Renal cortical epithelial cell (primary cell): Measurements from ENCODE around the gene APLNR. TPM values are rescaled to one million over a fixed set of nuclear protein-coding genes. Genes with fewer than 3 reads are reported as not detected.

ENCODE experiments used
- DNase-seq: peaks from one replicate; pipeline ENCODE4 v3.0.0-alpha.2; 2011; ENCODE audit warnings: low read depth
- total RNA-seq: library from RNA; depleted of rRNA; stranded (reverse); fragments of >200 nt; gene quantifications from 2 replicates; pipeline ENCODE4 v1.2.3, GENCODE V29; 2014

Gene APLNR
- total RNA-seq, 1 donor from 2014 or later, result not detected

DNA sequence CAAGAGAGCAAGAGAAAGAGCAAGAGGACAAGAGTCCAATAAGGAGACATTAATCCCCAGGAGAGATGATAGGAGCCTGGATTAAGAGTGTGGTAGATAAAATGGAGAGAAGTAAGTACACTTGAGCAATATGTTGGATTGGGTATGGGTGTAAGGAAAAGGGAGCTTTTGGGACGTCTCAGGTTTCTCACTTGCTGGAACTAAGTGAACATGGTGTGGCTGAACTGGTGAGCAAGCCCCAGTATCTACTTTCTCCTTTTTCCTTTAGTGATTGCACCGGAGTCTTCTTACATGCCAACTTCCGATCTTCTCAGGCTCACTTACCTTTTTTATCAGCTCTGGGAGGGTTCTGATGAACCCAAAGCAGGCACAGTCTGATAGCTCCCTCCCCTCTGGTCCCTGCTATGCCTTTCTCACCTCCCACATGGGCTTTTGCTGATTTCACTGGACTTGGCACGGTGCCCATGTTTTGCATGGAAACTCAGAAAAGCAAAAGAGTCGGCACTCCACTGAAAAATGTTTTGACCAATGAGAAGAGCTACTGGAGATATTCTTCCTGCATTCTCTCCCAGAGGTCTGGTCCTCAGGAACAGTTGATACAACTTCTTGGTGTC is 14.5 kb upstream of the APLNR start:
- DNase-seq, result peak; percentile 27

DNA sequence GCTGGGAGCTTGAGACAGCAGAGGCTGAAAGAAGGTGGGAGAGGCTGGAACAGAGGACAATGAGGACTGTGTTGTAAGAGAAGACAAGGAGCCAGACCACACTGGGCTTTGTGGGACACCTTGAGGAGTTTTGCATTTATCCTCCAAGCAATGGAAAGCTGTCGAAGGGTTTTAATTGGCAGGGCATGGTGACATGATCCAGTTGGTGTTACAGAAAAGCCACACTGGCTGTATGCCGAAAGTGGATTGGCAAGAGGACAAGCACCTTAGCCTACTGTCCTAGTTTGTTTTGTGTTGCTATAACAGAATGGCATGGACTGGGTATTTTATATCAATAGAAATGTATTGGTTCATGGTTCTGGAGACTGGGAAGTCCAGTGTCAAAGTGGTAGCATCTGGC is 14.0 kb upstream of the APLNR start:
- DNase-seq, result no peak

DNA sequence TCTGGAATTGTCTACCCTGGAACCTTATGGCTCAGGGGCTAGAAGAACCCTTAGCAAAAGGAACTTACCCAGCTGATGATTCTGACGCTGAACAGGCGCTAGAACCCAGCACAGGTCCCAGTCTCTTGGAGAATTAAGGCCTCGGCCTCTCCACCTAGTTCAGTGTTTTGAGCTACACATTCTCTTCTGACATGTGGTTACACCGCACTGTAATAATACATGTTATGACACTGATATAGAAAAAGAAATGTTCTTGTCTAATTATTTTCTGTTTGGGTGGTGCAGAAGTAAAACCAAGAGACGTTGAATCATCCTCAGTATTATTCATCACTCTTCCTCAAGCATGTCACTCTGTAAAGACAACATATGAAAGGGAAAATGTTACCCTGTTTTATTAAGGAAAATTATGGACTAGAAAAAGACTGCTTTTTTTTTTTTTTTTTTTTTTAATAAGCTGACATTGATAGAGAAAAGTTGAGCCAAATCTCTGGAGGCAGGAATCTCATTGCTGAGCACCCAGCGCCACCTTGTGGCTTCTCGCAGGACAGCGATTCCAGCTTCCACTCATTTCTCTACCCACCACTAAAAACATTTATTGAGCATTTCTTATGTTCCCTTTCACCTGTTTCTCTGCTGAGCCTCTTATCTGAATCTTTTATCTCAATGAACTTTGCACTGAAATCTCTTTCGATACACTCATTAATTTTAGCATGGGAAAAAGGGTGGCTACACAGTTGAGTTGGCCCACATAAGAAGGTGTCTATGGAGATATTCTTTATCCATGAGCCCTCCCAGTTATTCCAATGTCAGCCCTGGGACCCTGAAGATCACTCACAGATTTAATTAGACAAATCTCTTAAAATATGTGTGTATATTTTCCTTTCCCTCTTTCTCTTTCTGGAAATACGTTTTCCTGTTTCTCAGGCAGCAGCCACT is 12.6 kb upstream of the APLNR start:
- peak; percentile 36 for DNase-seq

DNA sequence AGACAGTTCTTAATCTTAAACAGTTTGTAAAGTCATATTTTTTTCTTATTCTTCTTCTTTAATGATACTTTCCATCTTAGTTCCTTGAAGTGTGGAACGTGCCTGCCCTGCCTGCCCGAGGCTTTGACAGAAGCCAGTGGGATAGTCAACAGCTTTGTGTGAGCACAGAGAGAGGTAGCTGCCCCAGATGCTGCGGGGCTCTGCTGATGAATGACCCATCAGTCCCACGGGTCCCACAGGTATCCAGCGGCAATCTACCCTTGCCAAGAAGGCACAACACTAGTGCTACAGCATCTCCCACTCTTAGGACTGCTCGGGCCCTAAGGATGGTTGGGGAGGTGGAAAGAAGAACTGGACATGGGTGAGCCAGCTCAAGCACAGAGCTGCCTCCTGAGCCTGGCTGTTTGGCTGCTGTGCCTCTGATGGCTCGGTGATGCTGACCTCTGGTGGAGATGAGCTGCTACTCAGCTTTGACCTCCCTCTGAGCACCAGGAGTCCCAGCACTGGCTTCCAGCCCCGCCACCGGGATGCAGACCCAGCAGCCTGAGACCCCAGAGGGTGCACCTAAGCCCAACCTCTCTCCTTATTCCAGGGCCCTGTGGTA is 11.8 kb upstream of the APLNR start:
- DNase-seq, result peak; percentile 26

DNA sequence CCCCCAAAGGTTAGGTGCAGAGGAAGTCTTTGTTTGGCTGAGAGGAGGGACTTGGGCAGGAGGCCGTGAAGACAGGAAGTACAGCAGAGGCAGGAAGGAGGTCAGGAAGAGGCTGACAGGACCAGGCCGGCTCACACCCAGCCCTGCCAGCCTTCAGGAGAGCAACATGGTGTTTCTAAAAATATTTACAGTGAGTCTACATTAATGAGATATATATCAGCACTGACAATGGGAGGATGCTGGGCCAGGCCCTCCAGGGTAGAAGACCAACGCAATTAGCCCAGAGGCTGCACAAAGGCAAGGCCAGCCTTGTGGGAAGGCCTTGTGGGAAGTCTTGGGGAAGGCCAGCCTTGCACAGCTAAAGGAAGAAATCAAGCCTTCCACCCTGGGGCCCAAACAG is 7.9 kb upstream of the APLNR start:
- no peak for DNase-seq

DNA sequence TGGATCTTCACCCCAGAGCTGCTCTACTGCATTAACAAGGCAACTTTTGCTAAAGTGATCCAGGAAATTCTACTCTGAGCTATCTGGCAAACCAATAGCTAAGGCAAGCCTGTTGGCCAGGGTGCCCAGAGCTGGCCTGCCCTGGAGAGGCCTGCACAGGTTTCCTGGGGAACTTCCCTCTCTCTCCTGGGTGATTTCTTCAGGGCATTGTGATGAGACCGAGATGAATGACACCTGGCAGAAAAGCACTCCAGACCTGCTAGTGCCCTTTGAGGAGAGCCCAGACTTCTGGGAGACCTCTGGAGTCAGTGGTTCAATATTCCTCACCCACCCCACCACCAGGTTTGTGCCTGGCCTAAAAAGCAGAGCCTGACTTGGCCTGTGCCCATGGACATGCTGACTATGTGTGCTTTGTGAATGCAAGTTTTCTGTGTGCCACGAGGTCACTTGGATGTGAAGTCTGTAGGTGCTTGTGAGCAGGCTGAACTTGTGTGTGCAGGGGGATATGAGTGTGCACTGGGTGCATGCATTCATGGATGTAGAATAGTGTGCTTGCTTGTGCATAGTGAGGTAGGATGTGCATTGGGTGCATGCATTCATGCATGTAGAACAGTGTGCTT is 4.4 kb upstream of the APLNR start:
- DNase-seq, result no peak

DNA sequence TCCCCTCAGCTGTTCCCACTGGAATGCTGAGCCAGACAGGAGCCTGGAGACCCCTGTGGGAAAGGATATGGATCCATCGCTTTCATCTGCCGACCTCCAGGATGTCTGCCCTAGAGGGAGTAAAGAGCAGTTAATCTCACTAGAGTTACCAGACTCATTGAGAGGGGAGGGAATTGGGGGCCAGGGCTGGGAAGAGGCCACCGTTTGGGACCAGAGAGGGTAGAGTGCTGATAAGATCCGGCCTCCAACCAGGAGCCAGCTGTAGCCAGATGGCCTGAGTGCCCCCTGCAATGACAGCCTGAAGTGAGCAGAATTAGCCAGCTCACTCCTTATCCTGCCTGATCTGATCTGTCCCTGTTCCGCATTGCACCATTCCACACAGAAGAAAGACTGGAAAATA is 3.7 kb upstream of the APLNR start:
- DNase-seq, result no peak

DNA sequence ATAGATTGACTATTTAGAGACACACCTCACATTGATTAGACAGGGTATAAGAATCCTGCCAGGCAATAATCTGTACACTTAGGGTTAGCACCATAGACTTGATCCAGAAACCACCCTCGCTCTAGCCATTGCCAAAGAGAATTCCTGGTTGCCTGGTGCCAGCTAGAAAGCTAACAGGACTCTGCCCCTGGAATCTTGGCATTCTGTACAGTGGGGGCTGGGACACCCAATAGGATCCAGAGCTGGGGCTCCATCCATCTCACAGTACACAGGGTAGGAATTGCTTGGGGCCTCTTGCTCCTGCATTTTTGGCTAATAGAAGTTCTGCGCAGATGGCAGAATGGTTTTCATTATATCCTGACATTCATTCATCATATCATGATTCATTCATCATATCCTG is 3.0 kb upstream of the APLNR start:
- no peak for DNase-seq

DNA sequence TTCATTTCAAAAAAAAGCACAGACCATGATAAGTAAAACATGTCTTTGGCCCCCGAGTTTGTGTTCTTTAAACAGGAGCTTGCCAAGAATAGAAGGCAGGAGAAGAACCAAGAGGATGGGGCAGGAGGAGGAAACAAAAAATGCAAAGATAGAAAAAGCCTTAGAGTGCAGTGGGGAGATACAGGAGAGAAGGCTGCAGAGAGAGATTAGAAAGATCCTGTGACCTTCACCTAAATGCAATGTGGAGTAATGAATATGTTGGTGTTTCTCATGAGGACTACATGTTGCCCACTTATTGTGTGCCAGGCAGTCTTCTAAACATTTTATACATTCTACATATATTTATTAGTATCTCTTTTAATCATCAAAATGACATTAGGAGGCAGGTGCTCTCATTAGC is 2.3 kb upstream of the APLNR start:
- DNase-seq, result no peak

DNA sequence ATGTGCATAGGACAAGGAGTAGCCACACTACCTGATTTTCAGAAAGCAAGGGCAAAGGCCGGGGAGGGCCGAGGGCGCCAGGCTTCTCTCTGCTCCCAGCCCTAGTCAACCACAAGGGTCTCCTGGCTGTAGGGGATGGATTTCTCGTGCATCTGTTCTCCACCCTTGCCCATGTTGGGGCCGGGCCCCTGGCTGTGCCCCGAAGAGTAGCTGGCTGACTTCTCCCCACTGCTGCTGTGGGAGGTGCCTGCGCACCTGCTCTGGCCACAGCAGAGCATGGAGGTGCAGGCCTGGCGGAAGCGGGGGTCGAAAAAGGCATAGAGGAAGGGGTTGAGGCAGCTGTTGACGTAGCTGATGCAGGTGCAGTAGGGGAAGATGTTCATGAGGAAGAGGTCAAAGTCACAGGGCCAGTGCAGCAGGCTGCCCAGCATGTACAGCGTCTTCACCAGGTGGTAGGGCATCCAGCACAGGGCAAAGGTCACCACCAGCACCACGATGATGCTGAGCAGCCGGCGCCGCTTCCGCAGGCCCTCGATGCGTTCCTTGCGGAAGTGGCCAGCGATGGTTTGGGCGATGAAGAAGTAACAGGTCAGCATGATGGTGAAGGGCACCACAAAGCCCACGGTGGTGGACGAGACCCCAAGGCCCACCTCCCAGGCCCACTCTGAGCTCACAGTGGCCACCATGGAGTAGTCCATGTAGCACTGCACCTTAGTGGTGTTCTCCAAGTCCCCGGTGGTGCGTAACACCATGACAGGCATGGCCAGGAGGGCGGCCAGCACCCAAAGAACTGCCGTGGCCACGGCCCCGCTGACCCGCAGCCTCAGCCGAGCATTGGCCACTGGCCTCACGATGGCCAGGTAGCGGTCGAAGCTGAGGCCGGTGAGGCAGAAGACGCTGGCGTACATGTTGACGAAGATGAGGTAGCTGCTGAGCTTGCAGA is 1.0 kb downstream of the APLNR start:
- DNase-seq, result no peak

DNA sequence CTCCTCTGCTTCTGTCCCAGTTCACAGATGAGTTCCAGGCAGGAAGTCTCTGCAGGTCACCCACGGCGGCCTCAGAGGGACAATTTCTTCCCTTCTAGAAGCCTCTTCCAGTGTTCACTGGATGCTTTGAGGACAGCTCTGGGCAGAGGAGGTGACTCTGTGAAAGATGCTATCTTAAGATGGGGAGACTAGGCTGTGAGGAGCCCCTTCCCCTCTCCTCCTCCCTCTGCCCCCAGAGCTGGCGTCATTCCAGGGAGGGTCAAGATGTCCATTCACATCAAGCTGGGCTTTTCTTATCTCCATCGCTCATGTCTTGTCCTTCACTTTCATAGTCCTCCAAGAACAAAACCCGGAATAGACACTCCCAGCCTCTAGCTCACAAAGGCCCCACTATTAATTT is 3.3 kb downstream of the APLNR start:
- no peak for DNase-seq

DNA sequence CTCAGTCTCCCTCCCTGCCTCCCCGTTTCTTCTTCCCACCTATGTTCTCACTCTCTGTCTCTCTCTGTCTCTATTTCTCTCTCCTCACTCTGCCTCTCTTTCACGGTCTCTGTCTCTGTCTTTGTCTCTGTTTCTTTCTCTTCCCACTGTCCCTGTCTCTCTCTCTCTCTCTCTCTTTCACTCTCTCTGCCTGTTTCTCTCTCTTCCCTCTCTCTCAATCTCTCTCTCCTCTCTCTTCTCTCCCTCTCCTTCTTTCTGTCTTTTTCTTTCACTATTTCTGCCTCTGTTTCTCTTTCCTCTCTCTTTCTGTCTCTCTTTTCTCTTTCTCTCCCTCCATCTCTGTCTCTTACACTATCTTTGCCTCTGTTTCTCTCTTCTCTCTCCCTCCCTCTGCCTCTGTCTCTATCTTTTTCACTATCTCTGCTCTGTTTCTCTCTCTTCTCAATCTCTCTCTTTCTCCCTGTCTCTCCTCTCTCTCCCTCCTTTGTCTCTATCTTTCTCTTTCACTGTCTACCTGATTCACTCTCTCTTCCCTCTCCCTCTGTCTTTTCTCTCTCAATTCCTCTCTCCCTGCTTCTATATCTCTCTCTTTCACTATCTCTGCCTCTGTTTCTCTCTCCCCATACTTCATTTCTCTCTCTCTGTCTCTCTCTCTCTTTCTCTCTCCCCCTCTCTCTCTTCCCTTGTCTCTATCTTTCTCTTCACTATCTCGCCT is 5.4 kb downstream of the APLNR start:
- no peak for DNase-seq

DNA sequence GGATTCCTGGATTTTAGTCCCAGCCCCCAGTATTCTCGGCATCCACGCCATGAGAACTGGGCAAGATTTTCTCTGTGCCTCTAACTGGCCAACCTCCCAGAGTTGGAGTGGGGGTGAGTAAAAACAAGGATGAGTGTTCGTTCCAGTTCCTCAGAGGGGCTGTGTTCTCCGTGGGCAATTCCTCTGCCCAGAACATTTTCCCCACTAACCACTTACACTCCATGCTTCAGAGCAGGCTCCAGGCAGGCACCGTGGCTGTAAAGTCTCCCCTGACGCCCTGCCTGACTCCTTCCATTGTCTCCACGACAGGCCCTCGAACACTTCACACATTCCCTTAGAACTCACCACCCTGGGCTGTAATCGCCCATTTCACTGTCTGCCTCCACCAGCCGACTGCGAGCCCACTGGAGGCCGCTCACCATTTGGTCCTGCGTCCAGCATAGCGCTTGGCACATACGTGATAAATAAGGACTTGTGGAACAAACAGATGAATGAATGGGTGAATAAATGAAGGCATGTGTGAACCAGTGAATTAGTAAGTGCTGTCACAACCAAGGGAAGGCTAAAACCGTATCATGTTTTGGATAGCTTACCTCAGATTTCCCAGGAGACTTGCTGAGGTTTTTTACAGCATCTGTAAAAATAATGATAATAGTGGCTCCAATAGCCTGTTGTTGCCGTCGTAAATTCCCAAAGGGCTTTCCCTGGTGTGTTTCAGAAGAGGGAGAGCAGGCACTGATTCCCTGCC is 6.1 kb downstream of the APLNR start:
- no peak for DNase-seq

DNA sequence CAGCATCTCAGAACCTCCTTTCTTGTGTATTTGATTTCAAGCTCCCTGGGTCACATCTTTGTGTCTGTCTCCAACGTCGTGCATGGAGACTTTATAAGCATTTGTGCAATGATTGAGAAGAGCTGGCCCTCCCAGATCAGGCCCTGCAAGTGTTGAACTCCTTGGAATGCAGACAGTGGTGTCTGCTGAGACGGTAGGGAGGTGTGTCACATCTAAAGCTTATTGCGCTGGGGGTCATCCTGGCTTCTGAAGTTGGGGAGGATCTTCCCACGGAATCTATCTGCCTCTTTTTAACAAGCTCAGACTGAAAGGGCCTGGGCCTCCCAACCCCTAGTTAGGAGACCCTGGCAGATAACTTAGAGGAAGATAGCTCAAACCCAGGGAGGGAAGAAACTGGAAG is 6.7 kb downstream of the APLNR start:
- no peak for DNase-seq

DNA sequence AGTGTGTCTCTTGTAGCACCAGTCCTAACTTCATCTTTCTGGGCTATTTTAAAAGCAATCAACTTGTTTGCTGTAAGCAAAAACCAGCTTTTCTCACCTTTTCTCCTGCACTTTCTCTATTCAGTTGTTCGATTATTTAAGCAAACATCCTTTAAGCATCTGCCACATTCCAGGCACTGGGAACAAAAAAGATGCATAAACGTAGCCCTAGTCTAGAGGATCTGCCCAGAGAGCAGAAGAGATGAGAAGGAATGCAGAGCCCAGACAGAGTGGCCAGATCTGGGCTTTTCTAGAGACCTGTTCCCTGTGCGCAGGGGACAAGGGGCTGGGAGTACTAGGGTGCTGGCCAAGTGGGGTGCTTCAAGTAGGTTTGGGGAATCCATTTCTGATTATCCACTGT is 8.4 kb downstream of the APLNR start:
- DNase-seq, result no peak

DNA sequence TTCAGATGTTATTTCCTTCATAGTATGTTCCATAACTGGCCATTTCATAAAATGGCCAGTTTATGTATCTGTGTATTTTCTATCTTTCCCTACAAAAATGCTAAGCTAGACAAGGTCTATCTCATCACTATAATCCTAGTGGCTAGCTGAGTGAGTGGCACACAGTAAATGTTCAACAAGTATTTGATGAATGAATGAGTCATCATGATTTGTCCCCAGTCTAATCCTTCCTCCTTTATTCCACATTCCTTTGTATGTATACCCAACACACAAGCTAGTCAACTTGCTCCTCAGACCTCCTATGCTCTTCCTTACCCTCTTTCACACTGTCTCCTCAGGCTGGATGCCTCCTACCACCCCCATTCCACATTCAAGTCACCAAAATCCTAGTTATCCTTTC is 12.5 kb downstream of the APLNR start:
- DNase-seq, result peak; percentile 51

DNA sequence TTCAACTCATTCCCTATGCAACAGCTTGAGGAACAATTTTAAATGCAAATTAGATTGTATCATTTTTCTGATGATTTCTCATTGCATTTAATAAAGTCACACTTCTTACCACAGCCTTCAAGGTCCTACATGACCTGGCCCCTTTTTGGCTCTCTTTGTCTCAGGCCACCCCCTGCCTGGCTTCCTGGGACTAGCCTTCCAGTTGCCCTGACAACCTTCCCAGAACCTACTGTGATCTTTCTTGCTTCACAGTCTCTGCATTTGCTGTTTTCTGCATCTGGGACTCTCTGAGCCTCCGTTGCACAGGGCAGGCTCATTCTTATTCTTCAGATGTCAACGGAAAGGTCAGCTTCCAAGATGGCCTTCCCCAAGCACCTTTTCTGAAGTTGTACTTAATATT is 12.9 kb downstream of the APLNR start:
- DNase-seq, result no peak

DNA sequence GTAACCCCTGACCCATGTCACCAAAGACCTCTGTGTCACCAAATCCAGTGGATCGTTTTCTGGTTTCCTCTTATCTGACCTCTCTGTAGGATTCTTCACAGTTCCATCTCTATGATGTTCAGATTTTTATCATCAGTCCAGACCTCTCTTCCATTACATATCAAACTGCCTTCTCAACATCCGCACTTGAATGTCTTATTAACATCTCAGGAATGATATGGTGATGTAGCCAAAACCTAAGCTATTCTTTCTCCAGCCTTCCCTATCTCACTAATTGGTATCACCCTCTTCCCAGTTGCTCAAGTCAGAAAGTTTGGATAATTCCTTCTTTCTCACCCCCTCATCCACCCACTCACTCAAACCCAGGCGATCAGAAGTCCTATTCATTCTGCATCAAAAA is 13.4 kb downstream of the APLNR start:
- DNase-seq, result no peak

DNA sequence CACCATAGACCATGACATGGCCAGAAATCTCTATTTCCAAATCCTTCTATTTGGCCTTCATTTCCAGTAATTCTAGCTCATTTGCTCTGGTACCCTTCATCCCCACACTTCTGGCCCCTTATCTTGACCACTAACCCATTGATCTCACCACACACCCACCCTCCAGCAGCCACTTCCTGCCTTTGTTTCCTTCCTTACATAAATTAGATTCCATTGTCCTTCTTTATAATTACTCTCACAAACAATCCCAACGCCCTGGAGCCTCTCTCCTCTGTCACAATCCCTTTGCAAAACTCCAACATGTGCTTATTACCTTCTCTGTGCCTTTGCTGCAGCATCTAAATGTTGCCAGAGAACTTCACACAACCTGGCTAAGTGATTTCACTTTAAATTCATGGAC is 14.8 kb downstream of the APLNR start:
- DNase-seq, result no peak

DNA sequence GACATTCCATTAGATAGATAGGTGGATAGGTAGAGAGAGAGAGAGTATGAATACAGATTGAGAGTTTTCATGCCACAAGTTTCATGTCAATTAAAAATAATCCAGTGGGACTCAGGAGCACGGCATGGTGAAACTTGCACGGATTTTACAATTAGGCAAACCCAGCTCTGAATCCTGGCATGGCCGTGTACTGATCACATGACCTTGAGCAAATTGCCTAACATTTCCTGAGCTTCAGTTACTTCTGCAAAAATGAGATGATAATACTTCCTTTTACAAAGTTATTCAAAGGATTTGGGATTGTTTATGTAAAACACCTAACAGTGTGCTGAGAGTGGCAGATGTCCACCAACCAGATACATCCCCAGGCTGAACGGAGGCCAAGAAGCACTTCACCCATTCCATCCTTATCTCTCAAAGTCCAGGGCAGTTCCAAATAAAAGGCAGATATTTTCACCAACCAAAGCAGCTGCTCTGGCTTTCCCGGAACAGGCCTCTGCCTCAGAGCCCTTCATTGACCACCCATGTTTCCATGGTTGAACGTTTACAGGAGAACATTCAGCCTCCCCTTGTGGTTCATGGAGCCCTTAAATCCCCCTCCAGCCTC is 17.9 kb downstream of the APLNR start:
- DNase-seq, result no peak
